DND-41 (cell line): ENCODE measurements around the gene RASL12.

ENCODE experiments used
- ATAC-seq: fragments of 200-7000 bp; cut with Tn5 transposase; 3 replicates; pipeline ENCODE4 v1.9.1; 2021; ENCODE audit warnings: low read depth; ENCODE audit not compliant: insufficient read depth
- DNase-seq: peaks from one replicate; pipeline ENCODE4 v3.0.0-alpha.2; 2020
- H2AFZ ChIP-seq: 2 replicates; pipeline ENCODE4 v1.6.0; 2012; ENCODE audit warnings: low read depth, low read length
- H3K27ac ChIP-seq: 2 replicates; pipeline ENCODE4 v1.5.1; 2012; ENCODE audit warnings: low read length, inconsistent platforms
- H3K27me3 ChIP-seq: fragments of 200-600 bp; sonication (generic); 2 replicates; pipeline ENCODE4 v1.6.0; 2012; ENCODE audit warnings: low read length, mild to moderate bottlenecking, inconsistent platforms; ENCODE audit not compliant: insufficient read depth, poor library complexity
- H3K36me3 ChIP-seq: 2 replicates; pipeline ENCODE4 v1.5.1; 2012; ENCODE audit warnings: low read length, inconsistent platforms; ENCODE audit not compliant: insufficient read depth
- H3K4me1 ChIP-seq: 2 replicates; pipeline ENCODE4 v1.5.1; 2012; ENCODE audit warnings: mild to moderate bottlenecking, low read length; ENCODE audit not compliant: insufficient read depth
- H3K4me2 ChIP-seq: 2 replicates; pipeline ENCODE4 v1.6.0; 2012; ENCODE audit warnings: mild to moderate bottlenecking, moderate library complexity, low read length, inconsistent platforms; ENCODE audit not compliant: insufficient read depth
- H3K4me3 ChIP-seq, 2 experiments: fragments of 200-600 bp in 1 of 2; shearing (Covaris generic) in 1 of 2; 2 replicates each; pipeline ENCODE4 v1.5.1; 2012 to 2016; ENCODE audit warnings: inconsistent platforms in 2 of 2, low read length in 2 of 2, mild to moderate bottlenecking in 2 of 2, low read depth in 1 of 2, moderate library complexity in 1 of 2
- H3K79me2 ChIP-seq: 2 replicates; pipeline ENCODE4 v1.6.0; 2012; ENCODE audit warnings: low read length, inconsistent platforms; ENCODE audit not compliant: insufficient read depth
- H3K9ac ChIP-seq: 2 replicates; pipeline ENCODE4 v1.6.0; 2012; ENCODE audit warnings: low read depth, mild to moderate bottlenecking, inconsistent platforms, low read length, moderate library complexity
- H3K9me3 ChIP-seq: 2 replicates; pipeline ENCODE4 v1.5.1; 2012; ENCODE audit warnings: low read length, moderate library complexity, mild to moderate bottlenecking, inconsistent platforms; ENCODE audit not compliant: insufficient read depth, severe bottlenecking
- H4K20me1 ChIP-seq: 2 replicates; pipeline ENCODE4 v1.6.0; 2012; ENCODE audit warnings: low read length; ENCODE audit not compliant: insufficient read depth
- CTCF ChIP-seq: IDR thresholded peaks from 2 replicates; pipeline ENCODE4 v1.5.1; 2012; ENCODE audit warnings: borderline replicate concordance, low read length, moderate library complexity, mild to moderate bottlenecking; ENCODE audit not compliant: poor library complexity, severe bottlenecking; ENCODE audit errors: extremely low read depth
- EZH2 ChIP-seq: IDR thresholded peaks from 3 replicates; pipeline ENCODE4 v1.6.1; 2012; ENCODE audit warnings: borderline replicate concordance, low read depth, mild to moderate bottlenecking, moderate library complexity, low read length, inconsistent platforms; ENCODE audit not compliant: severe bottlenecking

Gene RASL12

DNA sequence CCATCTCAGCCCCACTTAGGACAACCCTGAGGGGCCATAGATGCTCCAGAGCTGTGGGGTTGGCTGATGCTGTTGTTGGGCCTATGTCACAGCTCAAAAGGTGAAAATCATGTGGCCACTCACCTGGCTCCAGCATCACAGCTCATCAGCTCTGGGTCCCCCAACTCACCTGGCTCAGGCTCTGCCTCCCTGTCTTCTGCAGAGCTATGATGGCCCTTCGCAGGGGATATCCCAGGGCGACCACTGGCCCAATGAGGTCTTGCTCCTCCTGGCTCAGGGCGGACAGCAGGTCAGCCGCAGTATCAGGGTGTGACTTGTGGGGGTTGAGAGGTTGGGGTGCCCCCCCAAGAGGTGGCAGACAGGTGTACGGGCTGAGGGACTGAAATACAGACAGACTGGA is 31.5 kb upstream of the RASL12 start:
- Histone ChIP-seq H4K20me1 (no peaks in the 10 kb centered on the region), H2AFZ (no peak overlapping the region), H3K9me3 (no peaks in the 10 kb centered on the region), H3K4me3 (no peak overlapping the region), H3K27me3 (no peaks in the 10 kb centered on the region), H3K79me2 (no peaks in the 10 kb centered on the region), H3K27ac (no peak overlapping the region), H3K4me1 (no peaks in the 10 kb centered on the region), H3K9ac (no peak overlapping the region), H3K36me3 (peaks cover 35% of the 10 kb centered on the region), H3K4me2 (no peak overlapping the region)
- DNase-seq (no peak), ATAC-seq (no peak)
- TF ChIP-seq CTCF: no peak
- TF ChIP-seq EZH2: no peak

DNA sequence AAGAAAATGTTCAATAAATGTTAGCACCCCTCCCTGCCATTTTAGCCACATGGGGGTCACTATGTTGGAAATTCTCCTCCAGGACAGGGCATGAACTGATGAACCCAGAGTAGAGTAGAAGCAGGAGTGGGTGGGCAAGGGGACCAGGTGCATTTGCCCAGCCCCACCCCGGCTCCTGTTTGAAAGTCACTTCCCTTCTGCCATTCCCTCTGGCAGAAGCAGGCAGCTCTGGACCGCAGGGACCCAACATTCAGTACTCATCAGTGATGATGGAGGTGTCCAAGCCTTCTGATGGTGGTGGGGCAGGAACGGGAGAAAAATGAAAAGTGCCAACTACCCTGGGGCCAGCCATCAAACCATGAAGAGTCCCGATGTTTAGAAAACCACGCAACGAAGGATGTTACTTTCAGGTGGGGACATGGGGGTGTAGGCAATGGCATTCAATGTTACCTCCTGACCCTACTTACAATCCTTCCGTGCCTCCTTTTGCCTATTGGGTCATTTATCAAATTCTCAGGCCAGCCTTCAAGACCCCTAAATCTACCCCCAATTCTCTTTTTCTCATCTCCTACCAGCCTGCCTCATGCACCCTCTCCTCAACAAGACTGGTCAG is 30.0 kb upstream of the RASL12 start:
- Histone ChIP-seq H3K4me2 (no peak overlapping the region), H3K9me3 (no peaks in the 10 kb centered on the region), H3K4me3 (no peak overlapping the region), H3K27me3 (no peaks in the 10 kb centered on the region), H4K20me1 (no peaks in the 10 kb centered on the region), H3K36me3 (peaks cover 30% of the 10 kb centered on the region), H3K9ac (no peak overlapping the region), H3K79me2 (no peaks in the 10 kb centered on the region), H2AFZ (no peak overlapping the region), H3K4me1 (no peaks in the 10 kb centered on the region), H3K27ac (no peak overlapping the region)
- TF ChIP-seq EZH2: no peak
- TF ChIP-seq CTCF: no peak
- ATAC-seq (no peak), DNase-seq (no peak)

GRCh38 chr15:65096481-65097385 is 28.9 kb upstream of the RASL12 start:
- no peaks in the 10 kb centered on the region for H3K4me1 ChIP-seq

More at GRCh38 chr15:65096481-65097385, 28.9 kb upstream of the RASL12 start:
- no peaks in the 10 kb centered on the region for H3K79me2 ChIP-seq
- DNase-seq (no peak), ATAC-seq (no peak)
- H4K20me1 ChIP-seq: no peaks in the 10 kb centered on the region
- no peak overlapping the region for H3K27ac ChIP-seq
- H3K4me2 ChIP-seq: no peak overlapping the region
- no peak for TF ChIP-seq CTCF
- TF ChIP-seq EZH2: no peak
- H3K27me3 ChIP-seq: no peaks in the 10 kb centered on the region
- peaks cover 25% of the 10 kb centered on the region for H3K36me3 ChIP-seq
- H3K9ac ChIP-seq: no peak overlapping the region
- H3K9me3 ChIP-seq: no peaks in the 10 kb centered on the region
- no peak overlapping the region for H2AFZ ChIP-seq
- H3K4me3 ChIP-seq: no peak overlapping the region
